NT2/D1 (cell line): Measurements from ENCODE around the gene SEPTIN8.

ENCODE experiments used
- SUZ12 ChIP-seq: IDR thresholded peaks from 2 replicates; pipeline ENCODE4 v1.6.1; 2011; ENCODE audit not compliant: insufficient read length, insufficient read depth; ENCODE audit errors: extremely low read depth
- ZNF274 ChIP-seq: IDR thresholded peaks from 2 replicates; pipeline ENCODE4 v1.6.1; 2011; ENCODE audit warnings: mild to moderate bottlenecking, low read depth, low read length

- TF ChIP-seq SUZ12 (no peak), ZNF274 (no peak)
These were observed 28.5 kb downstream of the SEPTIN8 start for GRCh38 chr5:132748522-132749000.
